Panc1 (cell line): Measurements from ENCODE around the gene DCAF8L1.
"Not testable (repeated sequence)": the region's sequence is repeated elsewhere in the genome, so short reads cannot be mapped to it uniquely, and the experiment has no call there.

Experiments used
- POLR2AphosphoS5 ChIP-seq: IDR thresholded peaks from 2 replicates; pipeline ENCODE4 v1.6.1; 2012; ENCODE audit warnings: mild to moderate bottlenecking, low read depth, low read length, moderate library complexity
- TF ChIP-seq, protein P1 (sequence below): fragments of 450-650 bp; IDR thresholded peaks from 2 replicates; pipeline ENCODE4 v1.5.1; 2017; ENCODE audit warnings: mild to moderate bottlenecking
- TF ChIP-seq, protein P2 (sequence below), 2 experiments: IDR thresholded peaks; 2 replicates each; pipeline ENCODE4 v1.6.1; 2011 to 2012; ENCODE audit warnings: low read depth in 2 of 2, control low read depth in 1 of 2, low read length in 1 of 2, mild to moderate bottlenecking in 1 of 2, moderate library complexity in 1 of 2; ENCODE audit not compliant: insufficient read depth in 1 of 2

DNA sequence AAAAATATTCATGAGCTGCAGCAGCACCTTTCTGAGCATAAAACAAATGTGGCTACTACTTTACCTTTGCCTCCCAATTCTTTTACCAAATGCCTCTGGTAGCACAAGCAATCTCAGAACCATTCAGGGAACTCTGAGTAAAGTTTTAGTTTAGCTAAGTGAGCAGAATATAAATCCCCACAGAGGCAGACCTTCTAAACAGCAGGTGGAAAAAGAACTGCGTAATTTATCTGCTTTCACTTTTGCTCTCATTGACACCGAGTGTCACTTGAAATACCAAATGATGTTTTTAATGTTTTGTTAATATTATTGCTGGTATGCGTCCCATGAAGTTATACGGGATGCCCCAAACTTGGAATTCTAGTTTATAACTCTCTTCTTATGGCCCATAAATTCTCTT is 4.3 kb downstream of the DCAF8L1 start:
- TF ChIP-seq, protein P1, sequence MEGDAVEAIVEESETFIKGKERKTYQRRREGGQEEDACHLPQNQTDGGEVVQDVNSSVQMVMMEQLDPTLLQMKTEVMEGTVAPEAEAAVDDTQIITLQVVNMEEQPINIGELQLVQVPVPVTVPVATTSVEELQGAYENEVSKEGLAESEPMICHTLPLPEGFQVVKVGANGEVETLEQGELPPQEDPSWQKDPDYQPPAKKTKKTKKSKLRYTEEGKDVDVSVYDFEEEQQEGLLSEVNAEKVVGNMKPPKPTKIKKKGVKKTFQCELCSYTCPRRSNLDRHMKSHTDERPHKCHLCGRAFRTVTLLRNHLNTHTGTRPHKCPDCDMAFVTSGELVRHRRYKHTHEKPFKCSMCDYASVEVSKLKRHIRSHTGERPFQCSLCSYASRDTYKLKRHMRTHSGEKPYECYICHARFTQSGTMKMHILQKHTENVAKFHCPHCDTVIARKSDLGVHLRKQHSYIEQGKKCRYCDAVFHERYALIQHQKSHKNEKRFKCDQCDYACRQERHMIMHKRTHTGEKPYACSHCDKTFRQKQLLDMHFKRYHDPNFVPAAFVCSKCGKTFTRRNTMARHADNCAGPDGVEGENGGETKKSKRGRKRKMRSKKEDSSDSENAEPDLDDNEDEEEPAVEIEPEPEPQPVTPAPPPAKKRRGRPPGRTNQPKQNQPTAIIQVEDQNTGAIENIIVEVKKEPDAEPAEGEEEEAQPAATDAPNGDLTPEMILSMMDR, result not testable (repeated sequence)
- TF ChIP-seq POLR2AphosphoS5, result not testable (repeated sequence)
- TF ChIP-seq, protein P2, sequence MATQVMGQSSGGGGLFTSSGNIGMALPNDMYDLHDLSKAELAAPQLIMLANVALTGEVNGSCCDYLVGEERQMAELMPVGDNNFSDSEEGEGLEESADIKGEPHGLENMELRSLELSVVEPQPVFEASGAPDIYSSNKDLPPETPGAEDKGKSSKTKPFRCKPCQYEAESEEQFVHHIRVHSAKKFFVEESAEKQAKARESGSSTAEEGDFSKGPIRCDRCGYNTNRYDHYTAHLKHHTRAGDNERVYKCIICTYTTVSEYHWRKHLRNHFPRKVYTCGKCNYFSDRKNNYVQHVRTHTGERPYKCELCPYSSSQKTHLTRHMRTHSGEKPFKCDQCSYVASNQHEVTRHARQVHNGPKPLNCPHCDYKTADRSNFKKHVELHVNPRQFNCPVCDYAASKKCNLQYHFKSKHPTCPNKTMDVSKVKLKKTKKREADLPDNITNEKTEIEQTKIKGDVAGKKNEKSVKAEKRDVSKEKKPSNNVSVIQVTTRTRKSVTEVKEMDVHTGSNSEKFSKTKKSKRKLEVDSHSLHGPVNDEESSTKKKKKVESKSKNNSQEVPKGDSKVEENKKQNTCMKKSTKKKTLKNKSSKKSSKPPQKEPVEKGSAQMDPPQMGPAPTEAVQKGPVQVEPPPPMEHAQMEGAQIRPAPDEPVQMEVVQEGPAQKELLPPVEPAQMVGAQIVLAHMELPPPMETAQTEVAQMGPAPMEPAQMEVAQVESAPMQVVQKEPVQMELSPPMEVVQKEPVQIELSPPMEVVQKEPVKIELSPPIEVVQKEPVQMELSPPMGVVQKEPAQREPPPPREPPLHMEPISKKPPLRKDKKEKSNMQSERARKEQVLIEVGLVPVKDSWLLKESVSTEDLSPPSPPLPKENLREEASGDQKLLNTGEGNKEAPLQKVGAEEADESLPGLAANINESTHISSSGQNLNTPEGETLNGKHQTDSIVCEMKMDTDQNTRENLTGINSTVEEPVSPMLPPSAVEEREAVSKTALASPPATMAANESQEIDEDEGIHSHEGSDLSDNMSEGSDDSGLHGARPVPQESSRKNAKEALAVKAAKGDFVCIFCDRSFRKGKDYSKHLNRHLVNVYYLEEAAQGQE (IDR thresholded peaks at IDR 0.05; ENCODE audit: insufficient read depth in 1 of 2, low read depth in 2 of 2, low read length in 1 of 2), result not testable (repeated sequence)
